Subcutaneous adipose tissue (tissue), 4 donors: ENCODE measurements around the gene VGLL3. TPM values are rescaled to one million over a fixed set of nuclear protein-coding genes. Genes with fewer than 3 reads are reported as not detected.

Experiments used
- CTCF ChIP-seq: fragments of 450-650 bp; IDR thresholded peaks from one replicate; pipeline ENCODE4 v1.5.1; 2016; ENCODE audit warnings: low read depth, mild to moderate bottlenecking, control low read depth, antibody characterized with exemption, moderate library complexity
- total RNA-seq, 4 donors: library from RNA; depleted of rRNA; stranded (reverse); fragments of >200 nt; gene quantifications; one replicate each; pipeline ENCODE4 v1.1.0, GENCODE V29; 2016

Gene VGLL3
- total RNA-seq, 4 donors from 2014 or later: 36.0 to 77.1 (median 61.3) TPM

- TF ChIP-seq CTCF: no peak
Observed at GRCh38 chr3:86961297-86961696, 29.7 kb downstream of the VGLL3 start.

- no peak for TF ChIP-seq CTCF
Observed at GRCh38 chr3:86960550-86960949, 30.4 kb downstream of the VGLL3 start.

- TF ChIP-seq CTCF: no peak
Observed at GRCh38 chr3:86958534-86958933, 32.4 kb downstream of the VGLL3 start.

GRCh38 chr3:86954747-86955146 lies 36.2 kb downstream of the VGLL3 start:
- no peak for TF ChIP-seq CTCF

GRCh38 chr3:86954226-86954625 lies 36.7 kb downstream of the VGLL3 start:
- no peak for TF ChIP-seq CTCF

- no peak for TF ChIP-seq CTCF
Observed at GRCh38 chr3:86951322-86951721, 39.6 kb downstream of the VGLL3 start.

GRCh38 chr3:86950717-86951116 lies 40.2 kb downstream of the VGLL3 start:
- TF ChIP-seq CTCF: no peak
